Endodermal cell (in vitro differentiated cells): ENCODE results near the gene HDGFL1. TPM values are rescaled to one million over a fixed set of nuclear protein-coding genes. Genes with fewer than 3 reads are reported as not detected.
A peak's percentile ranks its signal among the peaks of the same experiment; 100 is the strongest.

Experiments
- DNase-seq: peaks from one replicate; pipeline ENCODE4 v3.0.0-alpha.2; 2017
- H3K27ac ChIP-seq: 2 replicates; pipeline ENCODE4 v1.5.1; 2013; ENCODE audit warnings: mild to moderate bottlenecking, low read depth, low read length, moderate library complexity
- H3K27me3 ChIP-seq: 2 replicates; pipeline ENCODE4 v1.6.1; 2013; ENCODE audit warnings: mild to moderate bottlenecking, low read length, moderate library complexity; ENCODE audit not compliant: insufficient read depth, control insufficient read depth, poor library complexity, severe bottlenecking
- H3K36me3 ChIP-seq: 2 replicates; pipeline ENCODE4 v1.7.0; 2013; ENCODE audit warnings: mild to moderate bottlenecking, low read length, moderate library complexity; ENCODE audit not compliant: control insufficient read depth, insufficient read depth
- H3K4me1 ChIP-seq: one replicate; pipeline ENCODE4 v1.7.0; 2013; ENCODE audit warnings: low read length; ENCODE audit not compliant: control insufficient read depth, insufficient read depth
- H3K4me3 ChIP-seq: 2 replicates; pipeline ENCODE4 v1.5.1; 2013; ENCODE audit warnings: mild to moderate bottlenecking, low read length, moderate library complexity
- H3K9ac ChIP-seq: 2 replicates; pipeline ENCODE4 v1.6.1; 2013; ENCODE audit warnings: mild to moderate bottlenecking, low read length, moderate library complexity; ENCODE audit not compliant: poor library complexity, severe bottlenecking; ENCODE audit errors: extremely low read depth
- H3K9me3 ChIP-seq: 2 replicates; pipeline ENCODE4 v1.6.1; 2013; ENCODE audit warnings: mild to moderate bottlenecking, low read length, moderate library complexity; ENCODE audit not compliant: control insufficient read depth
- H3K27ac Mint-ChIP-seq: 2 replicates; pipeline ENCODE4 v1.8.0; 2020; ENCODE audit warnings: mixed read lengths
- H3K27me3 Mint-ChIP-seq: 2 replicates; pipeline ENCODE4 v1.8.0; 2021; ENCODE audit warnings: mild to moderate bottlenecking, mixed read lengths; ENCODE audit not compliant: insufficient read depth
- H3K36me3 Mint-ChIP-seq: 2 replicates; pipeline ENCODE4 v1.8.0; 2020; ENCODE audit warnings: low read depth, mixed read lengths
- H3K4me1 Mint-ChIP-seq: 2 replicates; pipeline ENCODE4 v1.8.0; 2020; ENCODE audit warnings: mixed read lengths
- H3K4me3 Mint-ChIP-seq: 2 replicates; pipeline ENCODE4 v1.8.0; 2020; ENCODE audit warnings: mild to moderate bottlenecking, moderate library complexity, mixed read lengths
- H3K9me3 Mint-ChIP-seq: 2 replicates; pipeline ENCODE4 v1.8.0; 2020; ENCODE audit warnings: mild to moderate bottlenecking, mixed read lengths
- CTCF ChIP-seq: fragments of 200-600 bp; sonication (generic); conservative IDR thresholded peaks from 2 replicates; pipeline ENCODE4 v1.5.0; 2021; ENCODE audit warnings: antibody characterized with exemption, mild to moderate bottlenecking
- WGBS, 2 experiments: methylation state at CpG; one replicate each; pipeline versions ENCODE4 v1.1.5 to v1.1.7; 2013; ENCODE audit warnings: missing lambda C conversion rate in 2 of 2, mixed read lengths in 1 of 2; ENCODE audit not compliant: insufficient coverage in 1 of 2, insufficient read length in 1 of 2; 5-methylcytosine and 5-hydroxymethylcytosine counted together
- total RNA-seq, 2 donors: library from RNA; stranded (reverse); fragmentation: NEBNext Ultra II Directional in 1 of 2; extraction: Animal tissue kit (Norgen Biotek cat#: 25700) in 1 of 2; gene quantifications; 2 replicates in 1 of 2; 3 replicates in 1 of 2; pipeline ENCODE4 v1.2.1, GENCODE V29; 2021

Gene HDGFL1
- total RNA-seq, 2 donors from 2014 or later, result not detected

DNA sequence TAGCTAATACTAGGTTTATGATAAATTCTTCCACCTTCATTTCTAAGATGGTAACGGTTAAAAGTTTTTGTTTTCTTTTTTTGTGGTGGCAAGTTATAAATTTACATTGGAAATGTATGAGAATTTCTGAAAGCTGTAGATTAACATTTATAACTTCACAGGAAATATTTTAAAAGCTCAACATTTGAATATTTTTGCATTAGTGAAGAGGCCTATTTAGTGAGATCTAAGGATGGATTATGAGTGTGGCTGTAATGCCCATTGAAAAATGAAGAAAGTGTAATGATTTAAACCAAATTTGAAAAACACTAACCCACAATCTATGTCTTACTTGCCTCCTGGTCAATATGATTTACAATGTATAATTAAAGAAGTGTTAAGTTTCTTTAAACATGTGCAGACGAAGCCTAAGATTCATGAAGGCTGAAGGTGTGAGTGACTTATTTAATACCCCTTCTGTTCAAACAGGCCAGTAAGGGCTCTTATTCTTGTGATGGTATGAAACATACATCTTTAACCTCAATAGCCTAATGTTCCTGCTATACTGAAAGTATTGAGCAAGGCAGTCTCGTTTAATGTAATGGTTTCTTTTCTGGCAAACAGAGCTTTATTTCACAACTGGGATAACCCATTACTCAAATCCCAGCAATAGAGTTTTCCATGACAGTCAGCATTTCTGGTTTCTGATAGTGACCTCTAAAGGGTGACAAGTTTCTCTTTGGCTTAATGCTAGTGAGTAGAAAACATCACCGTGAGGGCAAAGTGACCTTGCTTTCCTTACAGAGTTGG is 13.2 kb downstream of the HDGFL1 start:
- no peaks in the 10 kb centered on the region for H3K9me3 Mint-ChIP-seq
- WGBS, 2 experiments, result 95% methylated on average over 3 of the region's 4 CpGs; no CpG with 5 or more reads in 1 of the 2 experiments

GRCh38 chr6:22583230-22583629 is 13.9 kb downstream of the HDGFL1 start:
- no peaks in the 10 kb centered on the region for H3K36me3 Mint-ChIP-seq
- TF ChIP-seq CTCF, result no peak

More for the DNA sequence above, 13.2 kb downstream of the HDGFL1 start:
- Histone ChIP-seq H3K9ac (no peak overlapping the region), H3K27me3 (no peaks in the 10 kb centered on the region), H3K27ac (no peak overlapping the region), H3K4me1 (no peaks in the 10 kb centered on the region), H3K4me3 (no peak overlapping the region), H3K36me3 (no peaks in the 10 kb centered on the region), H3K9me3 (no peaks in the 10 kb centered on the region)
- Mint-ChIP-seq H3K27ac (no peak overlapping the region), H3K4me3 (no peak overlapping the region), H3K4me1 (peaks cover 4% of the 10 kb centered on the region), H3K36me3 (no peaks in the 10 kb centered on the region), H3K27me3 (no peaks in the 10 kb centered on the region)
- TF ChIP-seq CTCF, result no peak
- no peak for DNase-seq

DNA sequence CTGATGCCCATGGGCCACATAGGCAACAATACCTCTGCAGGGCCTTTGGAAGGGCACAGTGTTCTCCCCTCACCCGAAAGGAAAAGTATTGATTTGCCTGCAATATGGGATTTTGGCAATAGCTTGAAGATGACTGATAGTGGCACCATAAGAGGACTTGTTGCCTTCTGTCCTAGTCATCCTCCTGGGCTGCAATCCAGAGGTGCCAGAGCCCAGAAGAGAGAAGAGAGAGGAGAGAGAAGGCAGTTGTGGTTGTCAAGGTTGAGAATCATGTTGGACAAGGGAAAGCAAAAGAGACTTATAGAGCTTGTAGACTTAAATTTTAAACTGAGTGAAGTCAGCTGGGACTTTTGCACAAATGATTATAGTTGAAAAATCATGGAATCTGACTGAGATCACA is 14.6 kb downstream of the HDGFL1 start:
- WGBS, 2 experiments, result 60 to 94% methylated on average over 1 of the region's 1 CpG
- no peaks in the 10 kb centered on the region for H3K27me3 ChIP-seq
- H3K36me3 Mint-ChIP-seq, result no peaks in the 10 kb centered on the region
- H3K9me3 ChIP-seq, result no peaks in the 10 kb centered on the region
- H3K4me3 ChIP-seq, result no peak overlapping the region
- H3K27ac Mint-ChIP-seq, result no peak overlapping the region
- no peak for TF ChIP-seq CTCF
- peak overlapping the region; percentile 59 for H3K27ac ChIP-seq
- no peak overlapping the region for H3K9ac ChIP-seq
- peaks cover 4% of the 10 kb centered on the region for H3K4me1 Mint-ChIP-seq
- H3K4me3 Mint-ChIP-seq, result no peak overlapping the region
- no peaks in the 10 kb centered on the region for H3K36me3 ChIP-seq
- DNase-seq, result no peak
- no peaks in the 10 kb centered on the region for H3K9me3 Mint-ChIP-seq
- no peaks in the 10 kb centered on the region for H3K27me3 Mint-ChIP-seq
- no peaks in the 10 kb centered on the region for H3K4me1 ChIP-seq

More at GRCh38 chr6:22583230-22583629, 13.9 kb downstream of the HDGFL1 start:
- Mint-ChIP-seq H3K27ac (no peak overlapping the region), H3K4me1 (peaks cover 4% of the 10 kb centered on the region), H3K9me3 (no peaks in the 10 kb centered on the region), H3K4me3 (no peak overlapping the region), H3K27me3 (no peaks in the 10 kb centered on the region)
- Histone ChIP-seq H3K9ac (no peak overlapping the region), H3K4me3 (no peak overlapping the region), H3K36me3 (no peaks in the 10 kb centered on the region), H3K4me1 (no peaks in the 10 kb centered on the region), H3K27me3 (no peaks in the 10 kb centered on the region), H3K27ac (no peak overlapping the region), H3K9me3 (no peaks in the 10 kb centered on the region)
- no peak for DNase-seq
- WGBS, 2 experiments, result 91 to 96% methylated on average over 3 to 5 of the region's 5 CpGs
